GM19452 (cell line): ENCODE results near the gene TICRR.
"Not testable (repeated sequence)": the region's sequence is repeated elsewhere in the genome, so short reads cannot be mapped to it uniquely, and the experiment has no call there.

Source experiments
- ATAC-seq: cut with Tn5 transposase; IDR thresholded peaks from one replicate; pipeline ENCODE4 v1.9.1; 2021; ENCODE audit not compliant: unreplicated experiment

Gene TICRR

GRCh38 chr15:89575146-89575655 lies at the start of gene TICRR:
TSS of gene TICRR (plus strand) at chr15:89575469. CDS start at chr15:89575587, 118 bp downstream.
- ATAC-seq = peak; percentile 93

GRCh38 chr15:89526181-89526580 lies 49.1 kb upstream of the TICRR start:
- no peak for ATAC-seq

GRCh38 chr15:89526601-89527441 lies 48.4 kb upstream of the TICRR start:
- ATAC-seq = no peak

- ATAC-seq = no peak
Measured at GRCh38 chr15:89528757-89529352, 46.4 kb upstream of the TICRR start.

GRCh38 chr15:89530976-89531375 lies 44.3 kb upstream of the TICRR start:
- ATAC-seq = no peak

GRCh38 chr15:89531796-89532537 lies 43.3 kb upstream of the TICRR start:
- ATAC-seq = no peak

- ATAC-seq = no peak
Measured at GRCh38 chr15:89533861-89534544, 41.3 kb upstream of the TICRR start.

- no peak for ATAC-seq
Measured at GRCh38 chr15:89539027-89539426, 36.2 kb upstream of the TICRR start.

GRCh38 chr15:89542369-89542768 lies 32.9 kb upstream of the TICRR start:
- no peak for ATAC-seq

GRCh38 chr15:89543389-89543788 lies 31.9 kb upstream of the TICRR start:
- no peak for ATAC-seq

GRCh38 chr15:89549138-89549537 lies 26.1 kb upstream of the TICRR start:
- ATAC-seq = not testable (repeated sequence)

- ATAC-seq = no peak
Measured at GRCh38 chr15:89550427-89550826, 24.8 kb upstream of the TICRR start.

GRCh38 chr15:89551550-89551949 lies 23.7 kb upstream of the TICRR start:
- peak; percentile 66 for ATAC-seq

GRCh38 chr15:89553632-89554031 lies 21.6 kb upstream of the TICRR start:
- ATAC-seq = no peak

GRCh38 chr15:89554247-89554646 lies 21.0 kb upstream of the TICRR start:
- ATAC-seq = no peak

- no peak for ATAC-seq
Measured at GRCh38 chr15:89555768-89556167, 19.5 kb upstream of the TICRR start.

GRCh38 chr15:89556413-89557262 lies 18.6 kb upstream of the TICRR start:
- ATAC-seq = no peak

- ATAC-seq = no peak
Measured at GRCh38 chr15:89559769-89560264, 15.5 kb upstream of the TICRR start.

- ATAC-seq = no peak
Measured at GRCh38 chr15:89566181-89566580, 9.1 kb upstream of the TICRR start.
